ENCODE measurements around the gene NKAPL.

The NKAPL gene

GRCh38 chr6:28245206-28245941 lies 13.7 kb upstream of the NKAPL start:
- no peak for DNase-seq (ENCODE audit: low read depth)

GRCh38 chr6:28248916-28249315 lies 10.2 kb upstream of the NKAPL start:
- no peak for DNase-seq (ENCODE audit: low read depth)

GRCh38 chr6:28250747-28251146 lies 8.3 kb upstream of the NKAPL start:
- no peak for DNase-seq (ENCODE audit: low read depth)

GRCh38 chr6:28251661-28252008 lies 7.5 kb upstream of the NKAPL start:
- DNase-seq (ENCODE audit: low read depth): peak; percentile 14

- peak; percentile 57 for DNase-seq (ENCODE audit: low read depth)
Observed at GRCh38 chr6:28252009-28252975, 6.8 kb upstream of the NKAPL start, which contains the start of gene ZKSCAN4. TSS of gene ZKSCAN4 (minus strand) at chr6:28252269. CDS start at chr6:28251980, 289 bp downstream.

GRCh38 chr6:28254121-28254519 lies 5.0 kb upstream of the NKAPL start:
- no peak for DNase-seq (ENCODE audit: low read depth)

- no peak for DNase-seq (ENCODE audit: low read depth)
Observed at GRCh38 chr6:28257042-28257441, 2.1 kb upstream of the NKAPL start.

GRCh38 chr6:28263922-28264321 lies 4.8 kb downstream of the NKAPL start:
- no peak for DNase-seq (ENCODE audit: low read depth)

GRCh38 chr6:28264834-28265401 lies 5.8 kb downstream of the NKAPL start:
- no peak for DNase-seq (ENCODE audit: low read depth)

GRCh38 chr6:28266563-28266961 lies 7.5 kb downstream of the NKAPL start:
- DNase-seq (ENCODE audit: low read depth): no peak

GRCh38 chr6:28266962-28267694 lies 8.0 kb downstream of the NKAPL start, which contains the start of gene ZSCAN26:
TSS of gene ZSCAN26 (plus strand) at chr6:28267143. CDS start at chr6:28271920, 4,777 bp downstream.
- DNase-seq (ENCODE audit: low read depth): peak; percentile 70

GRCh38 chr6:28267695-28268059 lies 8.6 kb downstream of the NKAPL start:
- no peak for DNase-seq (ENCODE audit: low read depth)

GRCh38 chr6:28269492-28269891 lies 10.4 kb downstream of the NKAPL start:
- DNase-seq (ENCODE audit: low read depth): no peak

- DNase-seq (ENCODE audit: low read depth): no peak
Observed at GRCh38 chr6:28274888-28275287, 15.8 kb downstream of the NKAPL start.

- DNase-seq (ENCODE audit: low read depth): no peak
Observed at GRCh38 chr6:28277746-28278145, 18.6 kb downstream of the NKAPL start.

GRCh38 chr6:28280595-28281287 lies 21.6 kb downstream of the NKAPL start:
- no peak for DNase-seq (ENCODE audit: low read depth)

GRCh38 chr6:28281288-28282064 lies 22.4 kb downstream of the NKAPL start, which contains the start of gene PGBD1:
TSS of gene PGBD1 (plus strand) at chr6:28281572. CDS start at chr6:28283814, 2,242 bp downstream.
- peak; percentile 18 for DNase-seq (ENCODE audit: low read depth)

- no peak for DNase-seq (ENCODE audit: low read depth)
Observed at GRCh38 chr6:28282926-28283325, 23.8 kb downstream of the NKAPL start.

- no peak for DNase-seq (ENCODE audit: low read depth)
Observed at GRCh38 chr6:28291573-28291972, 32.5 kb downstream of the NKAPL start.

- DNase-seq (ENCODE audit: low read depth): no peak
Observed at GRCh38 chr6:28295326-28295725, 36.2 kb downstream of the NKAPL start.

All from activated T-helper 9 cell treated with anti-CD3 and anti-CD28 coated beads, Interleukin-2, amount 50 U/mL, for 16 hours (primary cell).